Right cardiac atrium (tissue), 5 donors: ENCODE measurements around the gene AATK. TPM values are rescaled to one million over a fixed set of nuclear protein-coding genes. Genes with fewer than 3 reads are reported as not detected.

Source experiments
- ATAC-seq, 2 donors: fragments of 200-7000 bp; cut with Tn5 transposase; one replicate each; pipeline versions ENCODE4 v1.8.0 to v1.9.1; 2020; ENCODE audit warnings: moderate library complexity in 2 of 2, mild to moderate bottlenecking in 1 of 2
- DNase-seq, 3 donors: peaks; one replicate each; pipeline ENCODE4 v3.0.0-alpha.2; 2020
- H3K27ac ChIP-seq: one replicate; pipeline ENCODE4 v1.5.1; 2013; ENCODE audit warnings: mild to moderate bottlenecking, low read length, control low read depth, moderate library complexity
- H3K27me3 ChIP-seq: one replicate; pipeline ENCODE4 v1.6.1; 2013; ENCODE audit not compliant: control insufficient read depth, insufficient read depth
- H3K4me1 ChIP-seq: one replicate; pipeline ENCODE4 v1.6.1; 2013; ENCODE audit warnings: low read length; ENCODE audit not compliant: control insufficient read depth, insufficient read depth
- H3K4me3 ChIP-seq: one replicate; pipeline ENCODE4 v1.5.1; 2013; ENCODE audit warnings: low read length, control low read depth
- H3K9me3 ChIP-seq: one replicate; pipeline ENCODE4 v1.6.1; 2013; ENCODE audit warnings: low read length; ENCODE audit not compliant: control insufficient read depth
- WGBS: extraction: QIAGEN DNeasy Blood & Tissue Kit; methylation state at CpG from one replicate; pipeline ENCODE4 v1.1.7; 2013; 5-methylcytosine and 5-hydroxymethylcytosine counted together
- intact Hi-C, 4 donors: fragments of 100-400 bp; cut with DNase I; formaldehyde crosslinking; loops; one replicate each; pipeline versions ENCODE4 v1.11.0 to v1.14.0; 2022 to 2023
- polyA plus RNA-seq: library from polyadenylated mRNA; stranded (reverse); fragments of 200-250 nt; gene quantifications from one replicate; pipeline ENCODE4 v1.2.3, GENCODE V29; 2013
- total RNA-seq, 4 donors: library from RNA; stranded (reverse); fragmentation: NEBNext Ultra II Directional; extraction: Animal tissue kit (Norgen Biotek cat#: 25700); gene quantifications; one replicate each; pipeline ENCODE4 v1.2.1, GENCODE V29; 2021
- donor health status: healthy with polysubstance abuse.
- donor health status: DM: no; HTN: yes; CAD: no.
- donor health status: DM: no; HTN: no; CAD: no.
- donor health status: DM: no; HTN: yes; CAD: no; lungs with severe emphysema.
- donor health status: DM: yes; HTN: yes; CAD: no.

AATK gene
- total and polyA plus RNA-seq, 5 donors = 8.6 to 15.4 (median 12.4) TPM

DNA sequence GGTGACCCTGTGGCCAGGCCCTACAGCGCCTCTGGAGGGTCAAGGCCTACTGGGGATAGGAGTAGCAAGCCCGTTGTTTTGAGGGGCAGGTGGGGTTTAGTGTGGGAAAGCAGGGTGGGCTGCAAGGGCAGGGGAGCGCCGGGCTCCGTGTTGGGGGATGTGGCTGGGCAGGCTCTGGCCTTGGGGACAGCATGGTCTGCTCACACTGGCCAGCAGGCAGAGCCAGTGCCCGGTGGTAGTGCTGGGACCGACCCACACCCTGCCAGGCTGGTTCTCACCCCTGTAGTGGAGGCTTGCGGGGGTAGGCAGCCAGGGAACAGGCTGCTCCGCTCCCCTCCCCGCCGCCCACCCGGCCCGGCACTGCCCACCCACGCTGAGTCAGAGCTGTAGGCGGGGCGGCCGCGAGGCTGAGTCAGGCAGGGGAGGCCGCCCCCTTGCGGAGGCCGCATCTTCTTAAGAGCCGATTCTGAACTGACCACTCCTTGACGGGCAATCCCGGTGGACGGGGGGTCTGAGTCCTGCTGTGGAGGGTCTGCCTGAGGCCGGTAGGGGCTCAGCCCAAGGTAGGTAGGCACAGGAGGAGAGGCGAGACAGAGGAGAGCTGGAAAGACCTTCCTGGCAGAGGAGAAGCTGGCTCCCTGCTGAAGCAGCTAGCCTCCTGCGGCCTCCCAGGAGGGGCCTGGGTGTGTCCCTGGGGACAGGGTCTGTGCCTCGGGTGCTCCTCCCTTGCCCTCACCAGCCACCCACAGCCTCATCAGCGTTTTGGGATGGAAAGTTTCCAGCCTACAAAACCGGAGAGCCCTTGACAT is 68.7 kb downstream of the AATK start:
- Histone ChIP-seq H3K4me1 (no peaks in the 10 kb centered on the region), H3K27ac (no peak overlapping the region), H3K4me3 (no peak overlapping the region), H3K9me3 (no peaks in the 10 kb centered on the region), H3K27me3 (no peaks in the 10 kb centered on the region)
- ATAC-seq (peak; percentile 67 to 71), DNase-seq (peak; percentile 85 to 95 (median 91))
- intact Hi-C loops = loop anchor here in 2 of 4 donors (5.0 kb wide), 2 partner anchors 70 to 75 kb away; no protein-coding TSS in a partner anchor
- 23% methylated on average over 31 of the region's 31 CpGs for WGBS

DNA sequence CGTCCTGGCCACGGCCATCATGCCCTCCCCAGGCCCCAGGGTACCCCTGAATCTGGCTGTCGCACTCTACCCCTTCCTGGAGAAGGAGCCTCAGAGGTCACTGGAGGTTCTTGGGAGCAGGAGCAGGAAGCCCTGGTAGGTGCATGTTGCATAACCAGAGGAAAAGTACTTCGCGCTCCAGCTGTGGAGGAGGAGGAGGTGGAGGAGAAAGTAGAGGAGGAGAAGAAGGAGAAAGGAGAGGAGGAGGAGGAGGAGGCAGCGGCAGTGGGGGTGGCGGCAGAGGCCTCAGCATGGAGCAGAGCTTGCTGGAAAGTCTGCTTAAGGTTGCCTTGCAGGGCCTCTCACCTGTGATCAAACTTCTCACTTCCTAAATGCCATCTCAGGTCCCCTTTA is 69.3 kb downstream of the AATK start:
- ATAC-seq (no peak), DNase-seq (no peak)
- WGBS = 89% methylated on average over 7 of the region's 7 CpGs
- Histone ChIP-seq H3K27ac (no peak overlapping the region), H3K4me1 (no peaks in the 10 kb centered on the region), H3K9me3 (no peaks in the 10 kb centered on the region), H3K4me3 (no peak overlapping the region), H3K27me3 (no peaks in the 10 kb centered on the region)
- intact Hi-C loops = loop anchor here in 2 of 4 donors (5.0 kb wide), 2 partner anchors 69 to 74 kb away; no protein-coding TSS in a partner anchor

DNA sequence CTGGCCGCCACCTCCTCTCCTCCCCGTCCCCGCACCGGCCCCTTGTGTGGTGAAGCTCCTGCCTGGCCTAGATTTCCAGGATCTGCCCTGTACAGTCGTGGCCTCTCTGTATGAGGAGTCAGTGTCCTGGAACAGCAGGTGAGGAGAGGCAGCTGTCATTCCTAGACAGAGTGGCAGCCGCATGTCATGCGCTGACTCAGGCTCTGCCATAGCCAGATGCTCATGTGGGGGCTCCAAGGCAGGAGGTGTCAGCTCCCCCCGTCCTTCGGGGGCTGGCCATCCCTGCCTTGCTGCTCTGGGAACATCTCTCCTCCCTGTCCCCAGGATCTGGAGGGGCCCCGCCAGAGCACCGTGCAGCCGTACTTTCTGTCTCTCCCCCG is 70.6 kb downstream of the AATK start:
- no peak for ATAC-seq
- WGBS = 61% methylated on average over 13 of the region's 13 CpGs
- DNase-seq = no peak
- intact Hi-C loops = loop anchor here in 2 of 4 donors (5.0 kb wide), 2 partner anchors 68 to 73 kb away; no protein-coding TSS in a partner anchor
- no peak overlapping the region for H3K4me3 ChIP-seq
- H3K27ac ChIP-seq = no peak overlapping the region
- no peaks in the 10 kb centered on the region for H3K9me3 ChIP-seq
- H3K27me3 ChIP-seq = no peaks in the 10 kb centered on the region
- H3K4me1 ChIP-seq = no peaks in the 10 kb centered on the region

DNA sequence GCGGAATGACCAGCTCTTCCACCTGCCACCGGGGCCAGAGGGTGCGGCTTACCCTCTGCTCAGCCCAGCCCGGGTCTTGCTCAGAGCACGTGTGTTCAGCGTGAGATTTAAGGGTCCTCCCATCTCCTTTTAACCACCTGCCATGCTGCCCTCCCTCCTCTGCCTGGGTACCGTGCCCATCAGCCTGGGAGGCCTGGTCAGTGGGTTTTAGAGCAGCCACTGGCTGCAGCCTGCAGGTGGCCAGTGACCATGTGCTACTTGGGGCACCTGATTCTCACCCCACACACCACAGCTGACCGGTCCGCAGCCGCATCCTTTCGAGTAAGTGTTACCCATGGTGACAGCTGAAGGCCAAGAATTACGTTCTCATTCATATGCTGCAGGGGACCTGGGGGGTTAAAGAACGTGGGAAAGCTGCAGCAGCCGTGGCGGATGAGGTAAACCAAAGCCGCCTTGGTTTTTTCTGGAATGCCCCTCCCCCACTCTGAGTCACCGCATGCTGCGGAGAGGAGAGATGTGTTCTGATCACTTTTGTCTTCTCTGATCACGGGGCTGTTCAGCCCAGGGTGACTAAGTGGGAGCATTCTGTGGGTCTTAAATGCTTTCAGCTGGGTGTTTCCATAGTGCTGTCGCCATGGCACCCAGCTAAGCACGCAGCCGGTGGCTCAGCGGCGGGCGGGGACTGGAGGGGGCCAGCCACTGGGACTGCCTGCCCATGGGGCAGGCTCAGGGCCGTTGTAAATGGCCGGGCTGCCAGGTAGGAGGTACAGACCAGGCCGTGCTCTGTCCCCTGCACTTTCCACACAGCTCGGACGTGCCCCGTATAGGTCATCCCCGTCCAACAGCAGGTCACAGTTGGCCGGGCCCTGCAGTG is 71.3 kb downstream of the AATK start:
- no peak overlapping the region for H3K27ac ChIP-seq
- intact Hi-C loops = loop anchor here in 2 of 4 donors (5.0 kb wide), 2 partner anchors 67 to 72 kb away; no protein-coding TSS in a partner anchor
- DNase-seq (peak in 1 of 3 donors; percentile 66), ATAC-seq (peak; percentile 14 to 51)
- WGBS = 50% methylated on average over 33 of the region's 33 CpGs
- no peaks in the 10 kb centered on the region for H3K4me1 ChIP-seq
- H3K27me3 ChIP-seq = no peaks in the 10 kb centered on the region
- no peaks in the 10 kb centered on the region for H3K9me3 ChIP-seq
- H3K4me3 ChIP-seq = no peak overlapping the region

- DNase-seq (no peak), ATAC-seq (no peak)
- Histone ChIP-seq H3K27me3 (no peaks in the 10 kb centered on the region), H3K4me1 (no peaks in the 10 kb centered on the region), H3K27ac (no peak overlapping the region), H3K9me3 (no peaks in the 10 kb centered on the region), H3K4me3 (no peak overlapping the region)
- WGBS = 83% methylated on average over 21 of the region's 21 CpGs
- intact Hi-C loops = no loop called here
Observed at GRCh38 chr17:81093619-81094508, 72.2 kb downstream of the AATK start.

DNA sequence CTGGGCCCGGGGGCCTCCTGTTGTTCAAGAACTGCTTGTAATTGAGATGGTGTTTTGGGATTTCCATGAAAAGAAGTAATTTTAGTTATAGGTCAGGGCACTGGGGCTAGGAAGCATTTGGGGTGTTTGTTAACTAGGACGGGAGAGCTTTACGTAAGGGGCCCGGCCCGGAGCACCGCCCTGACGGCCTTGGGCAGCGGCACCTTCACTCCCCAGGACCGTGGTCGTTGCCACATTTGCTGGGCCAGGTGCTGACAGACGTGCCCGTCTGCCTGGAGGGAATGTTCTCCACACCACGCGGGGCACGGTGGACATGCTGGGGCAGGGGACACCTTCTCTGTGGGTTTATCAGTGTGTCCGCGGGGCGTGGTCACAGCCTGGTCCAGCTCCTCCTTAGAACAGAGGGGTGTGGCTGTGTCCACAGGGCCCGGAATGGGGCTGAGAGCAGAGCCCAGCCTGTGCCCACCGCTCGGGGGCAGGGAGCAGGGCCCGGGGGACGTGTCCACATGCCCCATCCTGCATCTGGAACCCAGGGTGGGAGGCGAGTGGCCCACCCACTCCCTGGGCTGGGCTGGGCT is 73.4 kb downstream of the AATK start:
- Histone ChIP-seq H3K4me1 (no peaks in the 10 kb centered on the region), H3K27ac (no peak overlapping the region), H3K4me3 (no peak overlapping the region), H3K27me3 (no peaks in the 10 kb centered on the region), H3K9me3 (no peaks in the 10 kb centered on the region)
- intact Hi-C loops = no loop called here
- DNase-seq (no peak), ATAC-seq (no peak)
- 89% methylated on average over 24 of the region's 24 CpGs for WGBS

GRCh38 chr17:81091774-81092517 is 74.1 kb downstream of the AATK start:
- intact Hi-C loops = no loop called here

DNA sequence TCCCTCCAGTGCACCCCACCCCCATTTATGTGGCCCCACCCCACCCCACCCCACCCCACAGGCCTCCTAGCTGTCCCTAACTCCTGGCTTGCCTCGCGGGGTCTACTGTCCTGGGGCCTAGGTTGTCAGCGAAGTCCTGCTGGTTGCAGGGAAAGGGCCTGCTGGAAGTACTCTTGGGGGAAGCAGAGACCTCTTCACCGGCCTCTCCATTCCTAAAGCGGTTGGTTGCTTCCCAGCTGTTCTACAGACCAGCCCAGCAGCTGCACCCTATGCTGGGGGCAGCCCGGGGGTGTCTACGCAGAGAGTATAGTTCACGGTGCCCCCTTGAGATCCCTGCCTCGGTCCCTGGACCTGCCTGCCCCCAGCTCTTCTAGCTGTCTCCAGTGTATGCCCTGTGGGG is 74.9 kb downstream of the AATK start:
- no peak overlapping the region for H3K4me3 ChIP-seq
- no peak for DNase-seq
- H3K27ac ChIP-seq = no peak overlapping the region
- 95% methylated on average over 9 of the region's 9 CpGs for WGBS
- no peak for ATAC-seq
- H3K4me1 ChIP-seq = no peaks in the 10 kb centered on the region
- no peaks in the 10 kb centered on the region for H3K9me3 ChIP-seq
- intact Hi-C loops = no loop called here
- H3K27me3 ChIP-seq = no peaks in the 10 kb centered on the region

More at GRCh38 chr17:81091774-81092517, 74.1 kb downstream of the AATK start:
- Histone ChIP-seq H3K4me3 (no peak overlapping the region), H3K4me1 (no peaks in the 10 kb centered on the region), H3K9me3 (no peaks in the 10 kb centered on the region), H3K27me3 (no peaks in the 10 kb centered on the region), H3K27ac (no peak overlapping the region)
- DNase-seq = no peak
- 95% methylated on average over 23 of the region's 23 CpGs for WGBS
- ATAC-seq = no peak

- 78% methylated on average over 26 of the region's 26 CpGs for WGBS
- DNase-seq (peak; percentile 67 to 89 (median 87)), ATAC-seq (peak; percentile 38 to 40)
- Histone ChIP-seq H3K9me3 (no peaks in the 10 kb centered on the region), H3K4me1 (no peaks in the 10 kb centered on the region), H3K27me3 (no peaks in the 10 kb centered on the region), H3K4me3 (no peak overlapping the region), H3K27ac (no peak overlapping the region)
- intact Hi-C loops = no loop called here
Observed at GRCh38 chr17:81090361-81091136, 75.5 kb downstream of the AATK start.
